Stimulated activated CD4-positive, alpha-beta T cell treated with anti-CD3 and anti-CD28 coated beads, Interleukin-1b, Interleukin-23, amount 100 ng/mL, for 4 hours (primary cell): ENCODE measurements around the gene SLC7A4.
A peak's percentile ranks its signal among the peaks of the same experiment; 100 is the strongest.
"Not testable (repeated sequence)": the region's sequence is repeated elsewhere in the genome, so short reads cannot be mapped to it uniquely, and the experiment has no call there.

Source experiments
- DNase-seq, 2 donors: peaks; one replicate each; pipeline ENCODE4 v3.0.0-alpha.2; 2020; ENCODE audit warnings: low read depth in 2 of 2

Gene SLC7A4

DNA sequence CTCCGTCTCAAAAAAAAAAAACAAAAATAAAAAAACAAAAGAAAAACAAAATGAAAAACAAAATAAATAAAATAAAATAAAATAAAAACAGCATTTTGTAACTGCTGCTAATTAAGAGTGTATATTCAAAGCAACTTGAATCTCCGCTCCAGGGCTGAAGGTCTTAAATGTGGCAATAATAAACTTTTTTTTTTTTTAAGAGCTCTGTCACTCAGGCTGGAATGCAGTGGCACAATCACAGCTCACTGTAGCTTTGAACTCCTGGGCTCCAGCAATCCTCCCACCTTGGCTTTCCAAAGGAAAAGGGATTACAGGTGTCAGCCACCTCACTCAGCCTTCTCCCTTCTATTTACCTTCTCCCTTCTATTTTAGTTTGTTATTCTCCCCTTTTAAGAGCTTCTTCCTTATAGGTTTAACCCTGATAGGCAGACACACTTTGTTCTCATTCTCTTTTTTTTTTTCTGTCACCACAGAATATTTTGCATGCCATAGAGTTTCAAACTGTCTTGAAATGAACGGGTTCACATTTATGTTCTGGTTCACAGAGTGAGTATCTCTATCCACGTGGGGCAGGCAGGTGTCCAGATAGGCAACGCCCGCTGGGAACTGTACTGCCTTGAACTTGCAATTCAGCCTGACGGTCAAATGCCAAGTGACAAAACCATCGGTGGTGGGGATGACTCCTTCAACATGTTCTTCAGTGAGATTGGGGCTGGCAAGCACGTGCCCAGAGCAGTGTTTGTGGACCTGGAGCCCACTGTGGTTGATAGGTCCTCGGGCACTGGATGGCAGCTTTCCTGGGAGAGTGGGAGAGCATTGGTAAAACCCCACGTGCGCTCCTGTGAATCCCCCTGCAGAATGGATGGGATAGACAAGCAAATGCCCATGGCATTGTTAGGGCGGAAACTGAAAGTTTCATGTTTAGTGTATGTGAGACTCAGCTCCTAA, 32.8 kb upstream of the SLC7A4 start:
- DNase-seq: no peak

GRCh38 chr22:21064425-21064824, 32.1 kb upstream of the SLC7A4 start:
- not testable (repeated sequence) for DNase-seq

DNA sequence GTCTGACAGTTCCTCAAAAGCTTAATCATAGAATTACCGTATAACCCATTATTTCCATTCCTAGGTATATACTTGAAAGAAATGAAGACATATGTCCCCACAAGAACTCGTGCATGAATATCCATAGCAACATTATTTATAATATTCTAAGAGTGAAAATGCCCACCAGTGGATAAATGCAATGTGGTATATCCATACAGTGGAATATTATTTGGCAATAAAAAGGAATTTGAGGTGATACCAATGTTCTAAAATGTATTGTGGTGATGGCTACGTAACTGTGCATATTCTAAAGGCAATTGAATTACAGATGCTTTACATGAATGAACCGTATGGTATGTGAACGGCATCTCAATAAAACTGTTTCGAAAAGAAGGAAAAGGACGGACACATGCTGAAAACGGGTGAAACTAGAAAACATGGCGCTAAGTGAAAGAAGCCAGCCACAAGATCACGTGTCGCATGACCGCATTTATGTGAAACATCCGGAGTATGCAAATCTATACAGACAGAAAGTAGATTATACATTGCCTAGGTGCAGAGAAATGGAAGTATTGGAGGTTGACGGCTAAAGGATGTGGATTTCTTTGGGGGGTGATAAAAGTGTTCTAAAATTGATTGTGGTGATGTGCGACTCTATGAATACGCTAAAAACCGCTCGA, 29.4 kb upstream of the SLC7A4 start:
- not testable (repeated sequence) for DNase-seq

DNA sequence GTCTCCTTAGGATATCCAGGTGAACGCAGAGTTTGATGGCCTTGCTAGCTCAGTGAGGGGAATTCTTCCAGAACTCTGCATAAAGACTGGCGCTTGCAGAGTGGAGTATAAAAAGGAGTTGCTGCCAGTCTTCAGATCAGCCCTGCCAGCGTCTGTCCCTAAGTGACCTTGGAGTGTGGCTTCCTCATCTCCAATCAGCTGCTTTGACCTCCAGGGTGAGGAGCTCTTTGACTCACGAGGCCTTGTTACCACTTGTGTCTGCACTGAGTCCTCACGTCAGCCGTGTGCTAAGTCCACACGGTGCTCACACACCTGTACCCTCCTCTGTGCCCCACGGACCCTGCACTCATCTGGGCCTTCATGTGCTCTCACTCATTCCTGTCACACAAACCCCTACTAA, 28.0 kb upstream of the SLC7A4 start:
- DNase-seq: not testable (repeated sequence)

DNA sequence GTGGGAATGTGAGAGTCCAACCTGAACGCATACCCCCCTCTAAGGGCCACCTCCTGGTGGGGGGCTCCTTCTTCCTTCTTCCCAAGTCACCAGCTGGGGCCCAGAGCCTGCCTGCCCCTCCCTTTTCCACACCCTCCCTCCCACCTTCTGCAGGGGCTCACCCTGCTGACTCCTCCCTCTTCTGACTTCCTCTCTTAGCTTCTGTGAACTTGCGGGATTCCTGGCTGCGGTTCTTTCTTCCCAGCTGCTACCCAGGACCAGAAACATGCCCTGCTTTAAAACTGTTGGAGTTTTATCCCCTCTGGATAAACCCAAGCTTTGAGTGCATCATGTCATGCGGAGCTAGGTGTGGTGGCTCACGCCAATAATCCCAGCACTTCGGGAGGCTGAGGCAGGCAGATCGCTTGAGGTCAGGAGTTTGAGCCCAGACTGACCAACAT, 23.5 kb upstream of the SLC7A4 start:
- no peak for DNase-seq

GRCh38 chr22:21055564-21055834, 23.1 kb upstream of the SLC7A4 start:
- no peak for DNase-seq

GRCh38 chr22:21054714-21055563, 22.6 kb upstream of the SLC7A4 start:
- no peak for DNase-seq

- no peak for DNase-seq
These were observed 21.8 kb upstream of the SLC7A4 start for GRCh38 chr22:21054046-21054713.

DNA sequence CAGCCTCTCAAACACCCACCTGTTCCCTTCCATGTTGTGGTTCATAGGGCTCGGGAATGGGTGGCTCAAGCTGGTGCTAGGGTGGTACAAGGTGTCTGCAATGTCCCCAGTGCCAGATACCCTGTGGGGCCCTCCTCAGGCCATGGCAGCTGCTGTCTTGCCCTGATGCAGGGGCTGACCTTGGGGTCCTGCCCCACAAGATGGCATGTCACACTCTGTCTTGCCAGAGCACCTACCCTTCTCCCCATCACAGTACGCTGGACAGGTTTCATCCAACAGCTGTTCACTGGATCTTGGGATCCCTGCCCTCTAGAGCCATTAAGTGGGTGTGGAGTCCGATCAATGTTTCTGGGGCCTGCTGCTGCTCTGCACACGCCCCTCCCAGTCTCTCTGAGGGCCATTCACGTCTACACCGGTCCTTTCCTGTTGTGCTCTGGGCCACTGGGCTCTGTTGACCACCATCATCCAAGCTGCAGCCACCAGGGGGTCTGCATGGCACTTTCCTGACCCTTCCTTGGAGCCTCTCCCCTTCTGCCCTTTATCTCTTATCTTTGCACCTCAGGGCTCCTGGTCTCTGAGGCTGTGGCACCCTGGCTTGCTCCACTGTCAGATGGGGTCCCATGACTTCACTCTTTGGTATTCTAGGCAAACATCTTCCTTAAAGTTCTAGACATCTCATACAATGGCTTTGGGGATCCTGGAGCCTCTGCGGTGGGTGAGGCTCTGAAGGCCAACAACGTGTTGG, 20.5 kb upstream of the SLC7A4 start:
- no peak for DNase-seq

GRCh38 chr22:21051831-21052400, 19.6 kb upstream of the SLC7A4 start:
- no peak for DNase-seq

DNA sequence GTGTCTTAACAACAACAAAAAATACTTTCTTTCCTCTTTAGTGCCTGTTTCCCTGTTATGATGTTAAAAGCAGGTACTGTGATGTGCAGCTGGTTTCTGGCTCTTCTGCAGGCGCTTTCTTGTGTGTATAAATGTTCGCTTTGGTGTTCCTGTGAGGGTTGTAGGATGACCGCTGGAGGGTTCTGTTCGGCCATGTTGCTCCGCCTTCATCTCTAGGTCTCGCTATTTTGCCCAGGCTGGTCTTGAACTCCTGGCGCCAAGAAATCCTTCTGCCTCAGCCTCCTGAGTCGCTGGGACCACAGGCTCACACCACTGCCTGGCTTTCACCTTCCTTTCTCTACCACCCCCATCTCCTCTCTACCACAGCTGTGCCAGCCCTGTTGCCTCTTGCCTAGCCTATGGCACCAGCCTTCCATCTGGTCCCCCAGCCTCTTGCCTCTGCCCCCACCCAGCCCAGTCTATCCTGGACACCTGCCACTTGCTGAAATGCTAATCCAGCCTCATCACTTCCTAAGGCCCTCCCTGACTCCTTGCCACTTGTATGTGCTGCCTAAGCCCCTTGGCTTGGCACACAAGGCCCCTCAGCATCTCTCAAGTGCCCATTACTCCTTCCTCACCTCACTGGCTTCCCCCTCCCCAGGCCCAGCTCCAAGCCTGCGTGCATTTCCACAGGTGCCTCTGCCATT, 18.9 kb upstream of the SLC7A4 start:
- DNase-seq: no peak

DNA sequence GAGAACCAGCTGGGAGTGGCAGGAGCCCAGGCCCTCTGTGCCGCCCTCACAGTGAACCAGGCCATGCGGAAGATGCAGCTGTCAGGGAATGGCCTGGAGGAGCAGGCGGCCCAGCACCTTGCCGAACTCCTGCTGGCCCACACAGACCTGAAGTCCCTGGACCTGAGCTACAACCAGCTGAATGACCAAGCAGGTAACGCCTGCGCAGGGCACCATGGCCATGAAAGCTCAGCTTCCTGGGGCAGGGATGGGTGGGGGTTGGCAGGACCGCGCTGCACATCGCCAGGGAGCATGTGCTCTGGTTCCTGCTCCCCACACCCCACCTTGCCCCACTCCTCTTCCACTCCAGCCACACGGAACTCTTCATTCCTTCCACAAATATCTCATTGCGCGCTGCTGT, 16.6 kb upstream of the SLC7A4 start:
- not testable (repeated sequence) for DNase-seq

DNA sequence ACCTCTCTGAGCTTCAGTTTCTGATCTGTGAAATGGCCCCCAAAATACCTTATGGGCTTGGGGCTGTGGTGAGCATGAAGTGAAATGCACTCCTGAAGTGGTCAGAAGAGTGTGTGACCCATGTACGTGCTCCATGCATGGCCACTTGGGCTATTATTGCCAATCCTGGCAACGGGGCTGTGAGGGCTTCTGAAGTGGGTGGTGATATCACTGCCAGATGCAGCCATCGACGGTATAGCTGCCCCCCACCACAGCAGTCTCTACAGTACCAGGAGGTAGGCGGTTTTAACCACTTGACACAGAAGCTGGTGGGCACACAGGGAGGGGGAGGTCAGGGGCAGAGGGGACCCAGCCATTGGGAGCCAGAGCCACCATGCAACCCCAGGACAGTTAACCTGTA, 16.1 kb upstream of the SLC7A4 start:
- DNase-seq: not testable (repeated sequence)

- DNase-seq: no peak
These were observed 15.4 kb upstream of the SLC7A4 start for GRCh38 chr22:21047730-21048129.

GRCh38 chr22:21047035-21047661, 14.8 kb upstream of the SLC7A4 start:
- no peak for DNase-seq

- peak; percentile 15 to 49 for DNase-seq
These were observed 13.4 kb upstream of the SLC7A4 start, which contains the start of gene LRRC74B for GRCh38 chr22:21045585-21046294. Gene LRRC74B, plus strand, starts transcription at chr22:21045946. Its CDS starts 41 bp downstream, at chr22:21045987.

DNA sequence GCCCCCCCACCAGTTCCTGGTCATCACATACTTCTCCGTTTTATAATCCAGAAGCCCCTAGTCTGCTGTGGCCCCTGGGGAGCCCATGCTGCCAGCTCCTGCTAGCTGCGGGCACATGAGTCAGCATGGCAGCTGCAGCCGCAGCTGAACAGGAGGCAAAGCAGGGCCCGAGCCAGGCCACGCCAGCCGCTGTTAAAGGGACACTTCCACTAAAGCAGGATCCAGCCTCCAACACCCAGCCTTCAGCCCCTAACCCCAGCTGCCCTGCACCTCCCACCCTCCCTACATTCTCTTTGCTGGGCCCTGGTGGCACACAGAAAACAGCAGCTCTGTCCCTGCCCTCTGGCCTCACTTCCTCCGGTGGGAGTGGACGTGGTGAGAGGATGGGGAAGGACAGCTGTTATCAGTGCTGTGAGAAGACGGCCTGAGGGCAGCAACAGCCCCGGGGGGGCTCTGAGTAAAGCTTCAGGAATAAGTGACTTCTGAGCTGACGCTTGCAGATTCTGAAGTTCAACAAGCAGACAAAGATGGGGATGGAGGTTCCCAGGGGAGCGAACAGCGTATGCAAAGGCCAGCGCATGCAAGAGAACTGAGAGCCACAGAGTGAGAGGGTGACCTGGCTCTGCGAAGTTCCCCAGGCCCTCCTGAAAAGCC, 12.7 kb upstream of the SLC7A4 start:
- DNase-seq: no peak

DNA sequence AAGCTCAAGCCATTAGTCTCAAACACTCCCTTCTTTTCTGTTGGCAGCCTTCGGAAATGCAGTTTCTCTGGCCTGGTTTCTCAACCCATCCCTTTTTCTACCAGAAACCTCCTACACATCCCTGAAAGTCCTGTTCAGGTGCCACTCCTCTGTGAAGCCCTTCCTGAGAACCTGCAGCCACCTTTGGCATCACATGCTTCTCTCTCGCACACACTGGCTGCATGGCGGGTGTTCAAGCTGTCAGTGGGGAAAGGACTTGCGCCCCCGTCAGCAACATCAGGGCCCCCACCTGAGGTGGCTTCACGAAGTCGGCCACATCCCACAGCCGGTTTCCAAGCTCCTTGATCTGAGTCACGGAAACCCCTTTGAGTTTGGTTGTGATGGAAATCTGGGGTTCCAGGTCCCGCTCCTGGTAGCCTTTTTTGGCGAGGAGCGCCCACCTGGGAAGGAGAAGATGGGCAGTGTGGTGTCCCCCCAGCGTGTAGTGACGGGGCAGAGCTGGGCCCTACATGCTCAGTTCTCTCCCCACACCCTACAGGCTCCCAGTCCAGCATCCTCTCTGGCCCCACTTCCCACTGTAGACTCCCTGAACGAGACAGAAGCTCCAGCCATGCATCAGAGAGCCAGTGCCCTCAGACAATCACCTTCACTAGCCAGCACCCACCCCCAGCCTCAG, 11.6 kb upstream of the SLC7A4 start:
- DNase-seq: no peak
